H1 (cell line): ENCODE results near the gene PGAP3. TPM values are rescaled to one million over a fixed set of nuclear protein-coding genes. Genes with fewer than 3 reads are reported as not detected.

ENCODE experiments used
- RAD21 ChIP-seq, 2 experiments: IDR thresholded peaks in 1 of 2; conservative IDR thresholded peaks in 1 of 2; 2 replicates each; pipeline ENCODE4 v1.6.1; 2011; ENCODE audit warnings: low read depth in 2 of 2, low read length in 2 of 2, improper control_type of control experiment in 1 of 2, inconsistent platforms in 1 of 2, mild to moderate bottlenecking in 1 of 2, moderate library complexity in 1 of 2
- SRF ChIP-seq: IDR thresholded peaks from 2 replicates; pipeline ENCODE4 v1.6.1; 2011; ENCODE audit warnings: mild to moderate bottlenecking, low read depth, low read length, moderate library complexity
- polyA plus RNA-seq, 7 experiments: library from polyadenylated mRNA; depleted of rRNA in 3 of 7; stranded (reverse) in 5 of 7; unstranded in 2 of 7; fragments of >200 nt in 5 of 7; fragments of 200-250 nt in 2 of 7; gene quantifications; 1 replicate in 5 of 7; 2 replicates in 1 of 7; 4 replicates in 1 of 7; pipeline versions ENCODE4 v1.2.1 to v1.2.3, GENCODE V29; 2011 to 2013; ENCODE audit warnings: missing spikeins in 2 of 7, mixed read lengths in 2 of 7
- total RNA-seq: library from RNA; stranded (reverse); fragmentation: NEBNext Ultra II Directional; extraction: Animal tissue kit (Norgen Biotek cat#: 25700); gene quantifications from 2 replicates; pipeline ENCODE4 v1.2.1, GENCODE V29; 2021

Gene PGAP3
- total and polyA plus RNA-seq, 2 of the 8 experiments (the other 6 are each of a cell fraction or from before 2014, with no cell fraction given), result 21.0 to 30.7 TPM

DNA sequence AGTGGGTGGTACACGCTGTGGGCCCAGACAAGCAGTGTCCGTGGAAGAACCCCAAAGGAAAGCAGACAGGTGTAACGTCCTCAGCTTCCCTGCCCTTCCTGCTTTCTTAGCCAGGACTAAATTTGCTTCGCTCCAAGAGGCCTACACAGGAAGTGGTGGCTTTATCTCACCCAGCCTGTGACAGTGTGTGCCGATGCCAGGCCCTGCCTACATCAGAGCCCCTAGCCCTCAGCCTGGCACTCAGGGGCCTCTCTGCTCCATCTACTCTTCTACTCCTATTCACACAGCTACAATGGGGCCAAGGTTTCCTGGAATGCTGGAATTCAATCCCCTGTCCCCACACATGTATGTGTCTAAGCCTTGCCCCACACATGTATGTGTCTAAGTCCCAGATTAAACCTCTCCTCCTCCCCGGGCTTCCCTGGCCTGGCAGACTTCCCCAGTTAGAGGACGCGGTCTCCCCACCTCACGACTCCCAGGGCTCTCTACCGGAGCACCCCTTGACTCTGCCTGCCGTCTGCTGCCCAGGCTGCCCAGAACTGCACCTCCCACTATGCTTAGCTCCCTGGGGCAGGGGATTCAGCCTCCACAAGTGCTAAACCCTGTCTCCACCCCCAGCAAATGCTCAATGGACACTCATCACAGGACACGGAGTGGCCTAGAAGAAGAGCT is 8.2 kb downstream of the PGAP3 start (continued):
- TF ChIP-seq RAD21 (IDR thresholded peaks at IDR 0.05 in 1 of 2, conservative IDR thresholded peaks at IDR 0.05 in 1 of 2; ENCODE audit: low read depth in 2 of 2, low read length in 2 of 2), result no peak
- TF ChIP-seq SRF, result no peak
